Stimulated activated CD4-positive, alpha-beta T cell treated with anti-CD3 and anti-CD28 coated beads, Interleukin-12 subunit alpha, Interleukin-12 subunit beta, amount 100 ng/mL, for 24 hours (primary cell): ENCODE results near the gene GRIK4.

Experiments used
- DNase-seq, 2 experiments: peaks; one replicate each; pipeline ENCODE4 v3.0.0-alpha.2; 2020; ENCODE audit warnings: low read depth in 2 of 2

GRIK4 gene

GRCh38 chr11:120675171-120675570 is 163.6 kb downstream of the GRIK4 start:
- DNase-seq, result no peak

- no peak for DNase-seq
These were observed 165.4 kb downstream of the GRIK4 start for GRCh38 chr11:120676991-120677390.

- DNase-seq, result no peak
These were observed 168.8 kb downstream of the GRIK4 start for GRCh38 chr11:120680322-120680721.

GRCh38 chr11:120681434-120682331 is 170.1 kb downstream of the GRIK4 start:
- DNase-seq, result no peak

GRCh38 chr11:120682332-120682649 is 170.7 kb downstream of the GRIK4 start:
- no peak for DNase-seq

- no peak for DNase-seq
These were observed 171.3 kb downstream of the GRIK4 start for GRCh38 chr11:120682866-120683265.

- no peak for DNase-seq
These were observed 175.0 kb downstream of the GRIK4 start for GRCh38 chr11:120686516-120686915.

GRCh38 chr11:120688163-120688562 is 176.6 kb downstream of the GRIK4 start:
- DNase-seq, result no peak

- no peak for DNase-seq
These were observed 178.2 kb downstream of the GRIK4 start for GRCh38 chr11:120689596-120690275.

- no peak for DNase-seq
These were observed 178.9 kb downstream of the GRIK4 start for GRCh38 chr11:120690406-120690805.

- DNase-seq, result no peak
These were observed 183.2 kb downstream of the GRIK4 start for GRCh38 chr11:120694726-120695125.

- DNase-seq, result no peak
These were observed 183.9 kb downstream of the GRIK4 start for GRCh38 chr11:120695426-120695825.

- DNase-seq, result no peak
These were observed 184.4 kb downstream of the GRIK4 start for GRCh38 chr11:120695939-120696338.

- no peak for DNase-seq
These were observed 185.2 kb downstream of the GRIK4 start for GRCh38 chr11:120696597-120697218.

GRCh38 chr11:120698918-120699317 is 187.4 kb downstream of the GRIK4 start:
- no peak for DNase-seq

- no peak for DNase-seq
These were observed 191.1 kb downstream of the GRIK4 start for GRCh38 chr11:120702656-120703055.

GRCh38 chr11:120703358-120704152 is 192.0 kb downstream of the GRIK4 start:
- DNase-seq, result no peak

- DNase-seq, result no peak
These were observed 192.8 kb downstream of the GRIK4 start for GRCh38 chr11:120704256-120704750.

- no peak for DNase-seq
These were observed 194.7 kb downstream of the GRIK4 start for GRCh38 chr11:120706257-120706656.

GRCh38 chr11:120707098-120707497 is 195.6 kb downstream of the GRIK4 start:
- no peak for DNase-seq

GRCh38 chr11:120707663-120708062 is 196.1 kb downstream of the GRIK4 start:
- no peak for DNase-seq
